H9 (cell line): ENCODE data around the gene KCTD4. TPM values are rescaled to one million over a fixed set of nuclear protein-coding genes. Genes with fewer than 3 reads are reported as not detected.

Experiments
- DNase-seq: peaks from one replicate; pipeline ENCODE4 v3.0.0-alpha.2; 2017
- H2AFZ ChIP-seq: one replicate; pipeline ENCODE4 v1.6.1; 2013; ENCODE audit warnings: mild to moderate bottlenecking, low read length, control low read depth, moderate library complexity
- H2AK5ac ChIP-seq: 2 replicates; pipeline ENCODE4 v1.6.1; 2013; ENCODE audit warnings: low read length, control low read depth, mixed read lengths; ENCODE audit not compliant: insufficient read length
- H2BK120ac ChIP-seq: one replicate; pipeline ENCODE4 v1.6.1; 2013; ENCODE audit warnings: low read depth, mild to moderate bottlenecking, low read length, control low read depth, inconsistent platforms; ENCODE audit not compliant: poor library complexity, severe bottlenecking
- H2BK12ac ChIP-seq: 2 replicates; pipeline ENCODE4 v1.6.1; 2013; ENCODE audit warnings: low read length, control low read depth, mixed read lengths, low read depth; ENCODE audit not compliant: insufficient read length
- H2BK15ac ChIP-seq: 2 replicates; pipeline ENCODE4 v1.6.1; 2013; ENCODE audit warnings: low read depth, low read length, control low read depth
- H2BK20ac ChIP-seq: one replicate; pipeline ENCODE4 v1.6.1; 2013; ENCODE audit warnings: low read depth, mild to moderate bottlenecking, low read length, control low read depth, inconsistent platforms; ENCODE audit not compliant: poor library complexity, severe bottlenecking
- H2BK5ac ChIP-seq: 2 replicates; pipeline ENCODE4 v1.6.1; 2013; ENCODE audit warnings: low read length, control low read depth, mixed read lengths; ENCODE audit not compliant: insufficient read length
- H3K14ac ChIP-seq: 2 replicates; pipeline ENCODE4 v1.6.1; 2013; ENCODE audit warnings: low read length, control low read depth; ENCODE audit not compliant: insufficient read depth
- H3K18ac ChIP-seq: 2 replicates; pipeline ENCODE4 v1.6.1; 2013; ENCODE audit warnings: low read depth, mild to moderate bottlenecking, mixed read lengths, low read length, control low read depth; ENCODE audit not compliant: insufficient read length
- H3K23ac ChIP-seq: 2 replicates; pipeline ENCODE4 v1.6.1; 2013; ENCODE audit warnings: low read length, control low read depth, mixed read lengths, low read depth; ENCODE audit not compliant: insufficient read length
- H3K23me2 ChIP-seq: 2 replicates; pipeline ENCODE4 v1.6.1; 2013; ENCODE audit warnings: low read depth, mild to moderate bottlenecking, mixed read lengths, low read length, control low read depth; ENCODE audit not compliant: insufficient read length, poor library complexity, severe bottlenecking
- H3K27ac ChIP-seq: 2 replicates; pipeline ENCODE4 v1.5.1; 2013; ENCODE audit warnings: low read length, control low read depth, mixed read lengths, low read depth; ENCODE audit not compliant: insufficient read length
- H3K27me3 ChIP-seq: 2 replicates; pipeline ENCODE4 v1.6.1; 2013; ENCODE audit warnings: low read length, control low read depth, inconsistent platforms; ENCODE audit not compliant: insufficient read depth
- H3K4ac ChIP-seq: 2 replicates; pipeline ENCODE4 v1.6.1; 2013; ENCODE audit warnings: low read depth, mild to moderate bottlenecking, control low read depth, inconsistent platforms, low read length, moderate library complexity
- H3K4me1 ChIP-seq: 2 replicates; pipeline ENCODE4 v1.6.1; 2013; ENCODE audit warnings: low read length, control low read depth, inconsistent platforms; ENCODE audit not compliant: insufficient read depth
- H3K4me2 ChIP-seq: 2 replicates; pipeline ENCODE4 v1.6.1; 2013; ENCODE audit warnings: low read length, control low read depth, mixed read lengths; ENCODE audit not compliant: insufficient read length, insufficient read depth
- H3K56ac ChIP-seq: 2 replicates; pipeline ENCODE4 v1.6.1; 2013; ENCODE audit warnings: low read depth, mild to moderate bottlenecking, mixed read lengths, low read length, control low read depth; ENCODE audit not compliant: insufficient read length
- H3K79me1 ChIP-seq: 2 replicates; pipeline ENCODE4 v1.6.1; 2013; ENCODE audit warnings: low read depth, mild to moderate bottlenecking, moderate library complexity, low read length, control low read depth, inconsistent platforms; ENCODE audit not compliant: insufficient read depth, poor library complexity, severe bottlenecking
- H3K79me2 ChIP-seq: 2 replicates; pipeline ENCODE4 v1.6.1; 2013; ENCODE audit warnings: low read length, control low read depth, inconsistent platforms; ENCODE audit not compliant: insufficient read depth
- H3K9ac ChIP-seq: 2 replicates; pipeline ENCODE4 v1.6.1; 2013; ENCODE audit warnings: low read length, control low read depth, mixed read lengths; ENCODE audit not compliant: insufficient read length; ENCODE audit errors: extremely low read depth
- H3K9me3 ChIP-seq: one replicate; pipeline ENCODE4 v1.6.1; 2013; ENCODE audit warnings: low read depth, low read length, inconsistent platforms; ENCODE audit not compliant: control insufficient read depth
- H3T11ph ChIP-seq: one replicate; pipeline ENCODE4 v1.6.1; 2013; ENCODE audit warnings: mild to moderate bottlenecking, low read length, control low read depth, inconsistent platforms
- H4K20me1 ChIP-seq: one replicate; pipeline ENCODE4 v1.6.1; 2013; ENCODE audit not compliant: control insufficient read depth, insufficient read length, insufficient read depth
- H4K5ac ChIP-seq: 2 replicates; pipeline ENCODE4 v1.6.1; 2013; ENCODE audit warnings: low read depth, mild to moderate bottlenecking, mixed read lengths, low read length, control low read depth; ENCODE audit not compliant: insufficient read length
- H4K8ac ChIP-seq: replicated peaks from 2 replicates; pipeline ENCODE4 v1.6.1; 2013; ENCODE audit warnings: low read length, control low read depth, mixed read lengths, low read depth; ENCODE audit not compliant: insufficient read length
- H4K91ac ChIP-seq: 2 replicates; pipeline ENCODE4 v1.6.1; 2013; ENCODE audit warnings: low read depth, mild to moderate bottlenecking, moderate library complexity, mixed read lengths, low read length, control low read depth; ENCODE audit not compliant: insufficient read length
- H3K27ac Mint-ChIP-seq, 3 experiments: 2 replicates in 2 of 3; 3 replicates in 1 of 3; pipeline ENCODE4 v1.8.0; 2020 to 2021; ENCODE audit warnings: mixed read lengths in 3 of 3, mild to moderate bottlenecking in 1 of 3, moderate library complexity in 1 of 3
- H3K27me3 Mint-ChIP-seq: 2 replicates; pipeline ENCODE4 v1.8.0; 2021; ENCODE audit warnings: low read depth, mild to moderate bottlenecking, moderate library complexity, mixed read lengths
- H3K36me3 Mint-ChIP-seq, 3 experiments: 2 replicates in 2 of 3; 3 replicates in 1 of 3; pipeline ENCODE4 v1.8.0; 2020 to 2021; ENCODE audit warnings: low read depth in 3 of 3, mixed read lengths in 3 of 3; ENCODE audit not compliant: insufficient read depth in 1 of 3
- H3K4me1 Mint-ChIP-seq, 2 experiments: 2 replicates each; pipeline ENCODE4 v1.8.0; 2020; ENCODE audit warnings: mixed read lengths in 2 of 2
- H3K4me3 Mint-ChIP-seq, 2 experiments: 2 replicates in 1 of 2; 3 replicates in 1 of 2; pipeline ENCODE4 v1.8.0; 2020 to 2021; ENCODE audit warnings: mild to moderate bottlenecking in 2 of 2, mixed read lengths in 2 of 2, moderate library complexity in 1 of 2
- H3K9me3 Mint-ChIP-seq, 2 experiments: 2 replicates in 1 of 2; 3 replicates in 1 of 2; pipeline ENCODE4 v1.8.0; 2020; ENCODE audit warnings: mild to moderate bottlenecking in 2 of 2, mixed read lengths in 2 of 2, moderate library complexity in 1 of 2
- CTCF ChIP-seq: fragments of 200-600 bp; sonication (generic); conservative IDR thresholded peaks from 3 replicates; pipeline ENCODE4 v1.8.0; 2021; ENCODE audit warnings: antibody characterized with exemption, mild to moderate bottlenecking
- WGBS: extraction: QIAGEN DNeasy Blood & Tissue Kit; methylation state at CpG from one replicate; pipeline ENCODE4 v1.1.7; 2013; ENCODE audit warnings: missing lambda C conversion rate, low lambda C conversion rate, mixed read lengths; ENCODE audit not compliant: insufficient read length; ENCODE audit errors: extremely low coverage; 5-methylcytosine and 5-hydroxymethylcytosine counted together
- total RNA-seq: library from RNA; stranded (reverse); gene quantifications from 2 replicates; pipeline ENCODE4 v1.2.1, GENCODE V29; 2021

KCTD4 gene
- total RNA-seq, 1 experiment from 2014 or later, result not detected

GRCh38 chr13:45196096-45196495 lies 4.7 kb downstream of the KCTD4 start:
- no peak overlapping the region for H3K27ac Mint-ChIP-seq
- no peaks in the 10 kb centered on the region for H3K23me2 ChIP-seq
- no peak overlapping the region for H3K4me3 Mint-ChIP-seq
- no peaks in the 10 kb centered on the region for H3K79me1 ChIP-seq
- no peaks in the 10 kb centered on the region for H3K27me3 ChIP-seq
- H2BK120ac ChIP-seq, result no peak overlapping the region
- no peaks in the 10 kb centered on the region for H4K20me1 ChIP-seq
- no peak overlapping the region for H4K91ac ChIP-seq
- no peak overlapping the region for H3K56ac ChIP-seq
- no peak overlapping the region for H4K5ac ChIP-seq
- H2AFZ ChIP-seq, result no peak overlapping the region
- no peaks in the 10 kb centered on the region for H3K79me2 ChIP-seq
- H3K9me3 Mint-ChIP-seq, result no peaks in the 10 kb centered on the region
- no peaks in the 10 kb centered on the region for H3K27me3 Mint-ChIP-seq
- no peak overlapping the region for H2BK5ac ChIP-seq
- no CpG with 5 or more reads among the region's 3 CpGs for WGBS
- no peak overlapping the region for H2BK12ac ChIP-seq
- no peak overlapping the region for H3K9ac ChIP-seq
- H3K4ac ChIP-seq, result no peak overlapping the region
- no peaks in the 10 kb centered on the region for H3K4me1 ChIP-seq
- no peak overlapping the region for H3T11ph ChIP-seq
- H2BK15ac ChIP-seq, result no peak overlapping the region
- no peak overlapping the region for H2BK20ac ChIP-seq
- no peak overlapping the region for H4K8ac ChIP-seq
- no peak overlapping the region for H3K14ac ChIP-seq
- no peak overlapping the region for H2AK5ac ChIP-seq
- no peak overlapping the region for H3K27ac ChIP-seq
- no peaks in the 10 kb centered on the region for H3K36me3 Mint-ChIP-seq
- no peak overlapping the region for H3K18ac ChIP-seq
- no peak for TF ChIP-seq CTCF
- H3K4me1 Mint-ChIP-seq, result peaks cover 17 to 23% of the 10 kb centered on the region in 2 experiments
- no peak for DNase-seq
- H3K9me3 ChIP-seq, result no peaks in the 10 kb centered on the region
- no peak overlapping the region for H3K23ac ChIP-seq
- H3K4me2 ChIP-seq, result no peak overlapping the region
